Spinal cord (tissue), 10 donors: ENCODE results near the gene FCHSD1. TPM values are rescaled to one million over a fixed set of nuclear protein-coding genes. Genes with fewer than 3 reads are reported as not detected.
A peak's percentile ranks its signal among the peaks of the same experiment; 100 is the strongest.

Source experiments
- DNase-seq, 6 donors: peaks; one replicate each; pipeline versions ENCODE4 v3.0.0 to v3.0.0-alpha.2; 2013 to 2015; ENCODE audit warnings: low spot score in 6 of 6, low read depth in 4 of 6
- H3K27ac ChIP-seq: one replicate; pipeline ENCODE4 v1.5.1; 2013; ENCODE audit warnings: low read depth, low read length, control low read depth
- H3K27me3 ChIP-seq: one replicate; pipeline ENCODE4 v1.6.1; 2013; ENCODE audit warnings: low read length; ENCODE audit not compliant: control insufficient read depth, insufficient read depth
- H3K36me3 ChIP-seq: one replicate; pipeline ENCODE4 v1.6.1; 2013; ENCODE audit warnings: low read length; ENCODE audit not compliant: control insufficient read depth, insufficient read depth
- H3K4me1 ChIP-seq: one replicate; pipeline ENCODE4 v1.6.1; 2013; ENCODE audit warnings: low read length; ENCODE audit not compliant: control insufficient read depth, insufficient read depth
- H3K4me3 ChIP-seq: one replicate; pipeline ENCODE4 v1.5.1; 2013; ENCODE audit warnings: low read depth, low read length, control low read depth
- H3K9me3 ChIP-seq: one replicate; pipeline ENCODE4 v1.6.1; 2013; ENCODE audit warnings: low read length; ENCODE audit not compliant: control insufficient read depth, insufficient read depth
- WGBS: methylation state at CpG from one replicate; pipeline ENCODE4 v1.1.5; 2013; ENCODE audit warnings: missing lambda C conversion rate; ENCODE audit not compliant: insufficient coverage; 5-methylcytosine and 5-hydroxymethylcytosine counted together
- polyA plus RNA-seq, 2 donors: library from polyadenylated mRNA; unstranded; fragments of 120-200 nt; gene quantifications; one replicate each; pipeline ENCODE4 v1.2.1, GENCODE V29; 2013; ENCODE audit not compliant: insufficient read length in 2 of 2
- total RNA-seq, 2 donors: library from RNA; depleted of rRNA in 1 of 2; stranded (reverse); fragments of 120-200 nt in 1 of 2; fragments of >200 nt in 1 of 2; gene quantifications; one replicate each; pipeline versions ENCODE4 v1.2.3 to v1.2.4, GENCODE V29; 2013 to 2014
- donor health status: healthy.

FCHSD1 gene
- total and polyA plus RNA-seq, 4 donors, result 8.1 to 20.0 (median 13.3) TPM

DNA sequence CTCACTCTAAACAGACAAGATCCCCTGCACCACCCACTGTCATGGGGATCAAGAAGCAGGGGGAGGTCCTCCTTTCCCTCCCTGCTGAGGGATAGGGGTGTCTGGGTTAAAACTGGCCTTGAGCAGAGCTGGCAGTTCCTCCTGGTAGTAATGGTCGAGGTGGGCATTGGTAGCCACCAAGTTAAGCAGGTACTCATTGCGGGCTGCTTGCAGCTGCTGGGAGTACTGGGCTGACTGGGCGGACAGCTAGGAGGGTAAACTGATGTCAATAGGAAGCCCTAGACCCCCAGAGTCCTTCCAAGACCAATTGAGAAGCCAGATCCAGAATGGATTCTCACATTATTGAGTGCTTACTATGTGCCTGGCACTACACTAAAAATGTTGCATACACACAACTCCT lies 3.4 kb downstream of the FCHSD1 start:
- Histone ChIP-seq H3K9me3 (no peaks in the 10 kb centered on the region), H3K4me3 (no peak overlapping the region), H3K4me1 (peaks cover 16% of the 10 kb centered on the region), H3K36me3 (peaks cover 16% of the 10 kb centered on the region), H3K27me3 (no peaks in the 10 kb centered on the region), H3K27ac (no peak overlapping the region)
- 88% methylated on average over 3 of the region's 3 CpGs for WGBS
- no peak for DNase-seq

GRCh38 chr5:141647242-141647641 lies 4.0 kb downstream of the FCHSD1 start:
- Histone ChIP-seq H3K27ac (no peak overlapping the region), H3K9me3 (no peaks in the 10 kb centered on the region), H3K27me3 (no peaks in the 10 kb centered on the region), H3K4me1 (peaks cover 16% of the 10 kb centered on the region), H3K4me3 (no peak overlapping the region), H3K36me3 (peaks cover 16% of the 10 kb centered on the region)
- DNase-seq, result no peak
- WGBS, result 94% methylated on average over 4 of the region's 5 CpGs

DNA sequence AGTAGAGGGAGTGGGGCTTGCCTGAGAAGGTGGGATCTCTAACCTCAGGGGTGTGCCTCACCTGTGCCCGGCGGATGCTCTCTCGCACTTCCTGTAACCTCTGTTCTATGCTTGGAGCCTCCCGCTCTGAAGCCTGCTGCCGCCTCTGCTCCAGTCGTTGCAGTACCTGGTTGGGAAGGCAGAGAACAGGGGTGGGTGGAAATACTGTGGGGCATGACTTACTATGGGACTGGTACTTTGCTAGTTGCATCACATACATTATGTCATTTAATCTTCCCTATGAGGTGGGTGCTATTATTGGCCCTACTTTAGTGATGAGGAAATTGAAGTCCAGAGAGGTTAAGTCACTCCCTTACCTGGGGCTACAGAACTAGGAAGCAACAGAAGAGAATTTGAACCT lies 5.2 kb downstream of the FCHSD1 start:
- no peaks in the 10 kb centered on the region for H3K9me3 ChIP-seq
- H3K4me3 ChIP-seq, result no peak overlapping the region
- DNase-seq, result no peak
- no peaks in the 10 kb centered on the region for H3K27me3 ChIP-seq
- 100% methylated on average over 4 of the region's 6 CpGs for WGBS
- peaks cover 8% of the 10 kb centered on the region for H3K4me1 ChIP-seq
- H3K27ac ChIP-seq, result no peak overlapping the region
- H3K36me3 ChIP-seq, result peaks cover 20% of the 10 kb centered on the region

DNA sequence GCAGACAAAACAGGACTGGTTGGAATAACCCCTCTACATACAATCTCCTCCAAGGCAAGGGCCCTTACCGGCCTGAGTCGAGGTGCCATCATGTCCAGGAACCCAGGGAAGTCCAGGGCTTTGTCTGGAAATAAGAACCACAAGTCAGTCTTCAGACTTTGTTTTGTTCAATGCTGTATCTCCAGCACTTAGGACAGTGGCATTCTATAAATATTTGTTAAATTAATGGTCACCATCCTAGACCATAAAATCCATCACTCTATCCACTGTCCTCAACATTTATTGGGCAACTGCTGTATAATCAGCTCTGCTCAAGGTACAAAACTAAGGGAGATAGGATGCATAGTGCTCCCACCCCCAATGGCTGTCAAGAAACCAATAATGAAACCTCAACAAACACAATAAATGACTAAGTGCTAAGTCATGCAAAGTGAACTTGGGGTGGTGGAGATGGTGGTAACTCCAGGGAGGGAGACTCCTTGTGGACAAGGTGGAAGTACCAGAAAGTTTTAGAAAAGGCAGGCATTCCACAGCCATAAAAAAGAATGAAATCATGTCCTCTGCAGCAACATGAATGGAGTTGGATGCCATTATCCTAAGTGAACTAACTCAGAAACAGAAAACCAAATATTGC lies 9.5 kb downstream of the FCHSD1 start:
- WGBS, result 100% methylated on average over 1 of the region's 2 CpGs
- peaks cover 32% of the 10 kb centered on the region for H3K36me3 ChIP-seq

DNA sequence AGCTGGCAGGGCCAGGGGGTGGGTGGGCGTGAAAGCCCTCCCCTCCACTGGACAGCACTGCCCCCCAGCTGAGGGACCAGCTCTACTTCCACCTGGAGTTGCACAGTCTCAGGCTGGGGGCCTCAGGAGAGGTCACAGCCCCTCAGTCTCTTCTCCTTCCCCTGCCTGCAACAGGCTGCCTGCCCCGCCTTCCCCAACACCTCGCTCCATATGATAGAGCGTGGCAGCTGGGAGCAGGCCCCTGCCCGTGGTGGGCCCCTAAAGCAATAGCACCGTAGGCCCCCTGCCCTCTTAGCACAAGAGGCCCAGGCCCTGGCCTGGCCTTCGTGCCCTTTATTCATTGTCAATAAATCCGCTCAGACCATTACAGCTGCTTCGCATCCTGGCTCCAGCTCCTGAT lies 10.5 kb downstream of the FCHSD1 start:
- Histone ChIP-seq H3K4me3 (no peak overlapping the region), H3K9me3 (no peaks in the 10 kb centered on the region), H3K27ac (no peak overlapping the region), H3K36me3 (peaks cover 32% of the 10 kb centered on the region), H3K27me3 (peaks cover 16% of the 10 kb centered on the region), H3K4me1 (peaks cover 33% of the 10 kb centered on the region)
- WGBS, result 74% methylated on average over 8 of the region's 9 CpGs
- DNase-seq, result no peak

More for the DNA sequence above, 9.5 kb downstream of the FCHSD1 start:
- H3K4me1 ChIP-seq, result peaks cover 28% of the 10 kb centered on the region
- no peak overlapping the region for H3K27ac ChIP-seq
- DNase-seq, result no peak
- H3K9me3 ChIP-seq, result no peaks in the 10 kb centered on the region
- peaks cover 16% of the 10 kb centered on the region for H3K27me3 ChIP-seq
- no peak overlapping the region for H3K4me3 ChIP-seq

GRCh38 chr5:141640051-141640415 lies 11.2 kb downstream of the FCHSD1 start:
- H3K27me3 ChIP-seq, result peaks cover 16% of the 10 kb centered on the region
- no peak overlapping the region for H3K4me3 ChIP-seq
- no peaks in the 10 kb centered on the region for H3K9me3 ChIP-seq
- 82% methylated on average over 3 of the region's 3 CpGs for WGBS
- no peak for DNase-seq
- H3K36me3 ChIP-seq, result peaks cover 32% of the 10 kb centered on the region
- H3K27ac ChIP-seq, result no peak overlapping the region
- H3K4me1 ChIP-seq, result peaks cover 37% of the 10 kb centered on the region

GRCh38 chr5:141639357-141640050 lies 11.7 kb downstream of the FCHSD1 start:
- H3K4me1 ChIP-seq, result peaks cover 40% of the 10 kb centered on the region
- H3K4me3 ChIP-seq, result no peak overlapping the region
- H3K27me3 ChIP-seq, result peaks cover 16% of the 10 kb centered on the region
- no peaks in the 10 kb centered on the region for H3K9me3 ChIP-seq
- no peak for DNase-seq
- H3K27ac ChIP-seq, result no peak overlapping the region
- H3K36me3 ChIP-seq, result peaks cover 31% of the 10 kb centered on the region
- whole genome bisulfite sequencing, result 100% methylated on average over 7 of the region's 12 CpGs

DNA sequence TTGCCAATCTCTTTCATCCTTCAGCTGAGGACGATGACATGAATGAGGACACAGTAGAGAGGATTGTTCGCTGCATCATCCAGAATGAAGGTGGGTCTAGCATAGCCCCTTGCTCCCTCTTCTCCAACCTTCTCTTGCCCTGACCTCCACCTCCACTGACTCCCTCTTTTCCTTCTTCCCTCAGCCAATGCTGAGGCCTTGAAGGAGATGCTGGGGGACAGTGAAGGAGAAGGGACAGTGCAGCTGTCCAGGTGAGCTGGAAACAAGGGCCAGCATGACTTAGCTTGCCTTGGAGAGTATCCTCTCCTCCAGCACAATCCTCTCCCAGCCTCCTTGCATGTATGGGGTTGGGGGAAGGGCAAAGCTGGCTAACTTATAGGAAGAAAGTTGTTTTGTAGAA lies 12.4 kb downstream of the FCHSD1 start:
- DNase-seq, result no peak
- peaks cover 16% of the 10 kb centered on the region for H3K27me3 ChIP-seq
- peaks cover 40% of the 10 kb centered on the region for H3K4me1 ChIP-seq
- no peak overlapping the region for H3K4me3 ChIP-seq
- no peaks in the 10 kb centered on the region for H3K9me3 ChIP-seq
- 94% methylated on average over 2 of the region's 2 CpGs for WGBS
- peaks cover 26% of the 10 kb centered on the region for H3K36me3 ChIP-seq
- H3K27ac ChIP-seq, result no peak overlapping the region

DNA sequence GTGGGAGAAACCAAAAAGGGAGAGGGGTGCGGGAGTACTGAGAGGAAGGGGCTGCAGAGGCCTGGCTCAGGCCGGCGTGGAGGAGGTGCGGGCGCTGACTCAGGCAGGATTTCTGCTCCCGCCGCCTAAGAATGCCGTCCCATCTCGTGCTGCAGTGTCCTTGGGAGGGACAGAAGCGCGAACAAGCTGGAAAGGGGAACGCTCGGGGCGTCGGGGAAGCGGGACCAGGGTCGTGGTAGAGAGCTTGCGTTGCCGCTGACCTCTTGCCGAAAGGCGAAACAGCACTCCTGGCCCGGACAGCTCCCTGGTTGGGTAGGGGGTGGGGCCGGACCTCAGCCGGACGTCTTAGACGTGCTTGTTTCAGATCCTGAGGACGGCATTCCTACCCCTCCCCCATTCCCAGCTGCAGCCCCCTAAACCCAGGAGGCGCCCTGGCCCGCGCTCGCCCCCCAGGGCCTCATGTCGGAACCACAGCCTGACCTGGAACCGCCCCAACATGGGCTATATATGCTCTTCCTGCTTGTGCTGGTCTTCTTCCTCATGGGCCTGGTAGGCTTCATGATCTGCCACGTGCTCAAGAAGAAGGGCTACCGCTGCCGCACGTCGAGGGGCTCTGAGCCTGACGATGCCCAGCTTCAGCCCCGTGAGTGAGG lies 13.3 kb downstream of the FCHSD1 start:
- Histone ChIP-seq H3K27me3 (peaks cover 16% of the 10 kb centered on the region), H3K27ac (no peak overlapping the region), H3K4me1 (peaks cover 40% of the 10 kb centered on the region), H3K4me3 (peak overlapping the region; percentile 87), H3K36me3 (peaks cover 26% of the 10 kb centered on the region), H3K9me3 (no peaks in the 10 kb centered on the region)
- WGBS, result 4% methylated on average over 38 of the region's 40 CpGs
- peak in 2 of 6 donors; percentile 50 to 55 for DNase-seq
